Chondrocyte (in vitro differentiated cells): ENCODE measurements around the gene BMP6. TPM values are rescaled to one million over a fixed set of nuclear protein-coding genes. Genes with fewer than 3 reads are reported as not detected.
"Not testable (repeated sequence)": the region's sequence is repeated elsewhere in the genome, so short reads cannot be mapped to it uniquely, and the experiment has no call there.

Experiments used
- DNase-seq: peaks from one replicate; pipeline ENCODE4 v3.0.0; 2021; ENCODE audit warnings: mixed read lengths, low spot score
- H3K27ac Mint-ChIP-seq: one replicate; pipeline ENCODE4 v1.8.0; 2021; ENCODE audit warnings: mild to moderate bottlenecking, moderate library complexity, mixed read lengths; ENCODE audit not compliant: unreplicated experiment
- H3K27me3 Mint-ChIP-seq: 2 replicates; pipeline ENCODE4 v1.8.0; 2021; ENCODE audit warnings: low read depth, mixed read lengths
- H3K36me3 Mint-ChIP-seq: 2 replicates; pipeline ENCODE4 v1.8.0; 2021; ENCODE audit warnings: low read depth, mixed read lengths
- H3K4me1 Mint-ChIP-seq: 2 replicates; pipeline ENCODE4 v1.8.0; 2021; ENCODE audit warnings: low read depth, mild to moderate bottlenecking, mixed read lengths
- H3K4me3 Mint-ChIP-seq: one replicate; pipeline ENCODE4 v1.8.0; 2021; ENCODE audit warnings: mild to moderate bottlenecking, moderate library complexity, mixed read lengths; ENCODE audit not compliant: unreplicated experiment
- H3K9me3 Mint-ChIP-seq: 2 replicates; pipeline ENCODE4 v1.8.0; 2021; ENCODE audit warnings: low read depth, mixed read lengths
- CTCF ChIP-seq: fragments of 200-600 bp; sonication (generic); IDR thresholded peaks from 2 replicates; pipeline ENCODE4 v1.5.0; 2021; ENCODE audit warnings: antibody characterized with exemption, mild to moderate bottlenecking, moderate library complexity
- total RNA-seq: library from RNA; stranded (reverse); gene quantifications from 3 replicates; pipeline ENCODE4 v1.2.1, GENCODE V29; 2021

BMP6 gene
- total RNA-seq, 1 donor from 2014 or later = 0.50 TPM

GRCh38 chr6:7891078-7891872 lies 165.4 kb downstream of the BMP6 start:
- Mint-ChIP-seq H3K4me1 (no peaks in the 10 kb centered on the region), H3K27ac (no peak overlapping the region), H3K9me3 (no peaks in the 10 kb centered on the region), H3K27me3 (no peaks in the 10 kb centered on the region), H3K36me3 (peaks cover 46% of the 10 kb centered on the region), H3K4me3 (no peak overlapping the region)
- no peak for DNase-seq
- TF ChIP-seq CTCF = no peak

GRCh38 chr6:7892367-7892766 lies 166.5 kb downstream of the BMP6 start:
- H3K4me1 Mint-ChIP-seq, H3K27ac Mint-ChIP-seq, DNase-seq, H3K4me3 Mint-ChIP-seq, H3K27me3 Mint-ChIP-seq, H3K9me3 Mint-ChIP-seq: not testable (repeated sequence)
- H3K36me3 Mint-ChIP-seq = peaks cover 43% of the 10 kb centered on the region

GRCh38 chr6:7893342-7893741 lies 167.4 kb downstream of the BMP6 start:
- Mint-ChIP-seq H3K27me3 (no peaks in the 10 kb centered on the region), H3K27ac (no peak overlapping the region), H3K4me3 (no peak overlapping the region), H3K36me3 (peaks cover 41% of the 10 kb centered on the region), H3K9me3 (no peaks in the 10 kb centered on the region), H3K4me1 (no peaks in the 10 kb centered on the region)
- DNase-seq = no peak
- TF ChIP-seq CTCF = no peak

- Mint-ChIP-seq H3K4me3 (no peak overlapping the region), H3K4me1 (no peaks in the 10 kb centered on the region)
- TF ChIP-seq CTCF = no peak
Observed at GRCh38 chr6:7894262-7895124, 168.6 kb downstream of the BMP6 start.

GRCh38 chr6:7895125-7895423 lies 169.2 kb downstream of the BMP6 start:
- no peaks in the 10 kb centered on the region for H3K4me1 Mint-ChIP-seq
- H3K27ac Mint-ChIP-seq = no peak overlapping the region
- H3K9me3 Mint-ChIP-seq = no peaks in the 10 kb centered on the region
- no peaks in the 10 kb centered on the region for H3K27me3 Mint-ChIP-seq
- no peak for DNase-seq
- TF ChIP-seq CTCF = no peak
- H3K4me3 Mint-ChIP-seq = no peak overlapping the region
- H3K36me3 Mint-ChIP-seq = peaks cover 42% of the 10 kb centered on the region

More at GRCh38 chr6:7894262-7895124, 168.6 kb downstream of the BMP6 start:
- no peaks in the 10 kb centered on the region for H3K9me3 Mint-ChIP-seq
- no peak for DNase-seq
- H3K27ac Mint-ChIP-seq = no peak overlapping the region
- peaks cover 42% of the 10 kb centered on the region for H3K36me3 Mint-ChIP-seq
- no peaks in the 10 kb centered on the region for H3K27me3 Mint-ChIP-seq
